Measurements from ENCODE around the gene SLC8A1.
A peak's percentile ranks its signal among the peaks of the same experiment; 100 is the strongest.

The SLC8A1 gene

GRCh38 chr2:40197121-40197520 lies 254.8 kb downstream of the SLC8A1 start:
- no peak for DNase-seq (ENCODE audit: low read depth, low spot score)

- no peak for DNase-seq (ENCODE audit: low read depth, low spot score)
Observed at GRCh38 chr2:40193670-40194026, 258.2 kb downstream of the SLC8A1 start.

- DNase-seq (ENCODE audit: low read depth, low spot score): no peak
Observed at GRCh38 chr2:40192864-40193669, 258.8 kb downstream of the SLC8A1 start.

GRCh38 chr2:40190457-40190856 lies 261.4 kb downstream of the SLC8A1 start:
- no peak for DNase-seq (ENCODE audit: low read depth, low spot score)

GRCh38 chr2:40189881-40190280 lies 262.0 kb downstream of the SLC8A1 start:
- no peak for DNase-seq (ENCODE audit: low read depth, low spot score)

GRCh38 chr2:40187054-40187453 lies 264.8 kb downstream of the SLC8A1 start:
- no peak for DNase-seq (ENCODE audit: low read depth, low spot score)

- DNase-seq (ENCODE audit: low read depth, low spot score): no peak
Observed at GRCh38 chr2:40184551-40184950, 267.3 kb downstream of the SLC8A1 start.

- no peak for DNase-seq (ENCODE audit: low read depth, low spot score)
Observed at GRCh38 chr2:40181855-40182254, 270.0 kb downstream of the SLC8A1 start.

- DNase-seq (ENCODE audit: low read depth, low spot score): no peak
Observed at GRCh38 chr2:40179801-40180200, 272.1 kb downstream of the SLC8A1 start.

- DNase-seq (ENCODE audit: low read depth, low spot score): no peak
Observed at GRCh38 chr2:40178971-40179370, 272.9 kb downstream of the SLC8A1 start.

- no peak for DNase-seq (ENCODE audit: low read depth, low spot score)
Observed at GRCh38 chr2:40178171-40178778, 273.6 kb downstream of the SLC8A1 start.

GRCh38 chr2:40177366-40177765 lies 274.5 kb downstream of the SLC8A1 start:
- DNase-seq (ENCODE audit: low read depth, low spot score): no peak

GRCh38 chr2:40173276-40173675 lies 278.6 kb downstream of the SLC8A1 start:
- DNase-seq (ENCODE audit: low read depth, low spot score): peak; percentile 29

GRCh38 chr2:40169856-40170255 lies 282.0 kb downstream of the SLC8A1 start:
- DNase-seq (ENCODE audit: low read depth, low spot score): no peak

GRCh38 chr2:40169430-40169829 lies 282.5 kb downstream of the SLC8A1 start:
- no peak for DNase-seq (ENCODE audit: low read depth, low spot score)

- no peak for DNase-seq (ENCODE audit: low read depth, low spot score)
Observed at GRCh38 chr2:40168546-40168945, 283.3 kb downstream of the SLC8A1 start.

GRCh38 chr2:40168032-40168431 lies 283.9 kb downstream of the SLC8A1 start:
- DNase-seq (ENCODE audit: low read depth, low spot score): no peak

- no peak for DNase-seq (ENCODE audit: low read depth, low spot score)
Observed at GRCh38 chr2:40166006-40166405, 285.9 kb downstream of the SLC8A1 start.

GRCh38 chr2:40165509-40165844 lies 286.4 kb downstream of the SLC8A1 start:
- DNase-seq (ENCODE audit: low read depth, low spot score): no peak

GRCh38 chr2:40164736-40165508 lies 287.0 kb downstream of the SLC8A1 start:
- no peak for DNase-seq (ENCODE audit: low read depth, low spot score)

GRCh38 chr2:40161986-40162385 lies 289.9 kb downstream of the SLC8A1 start:
- DNase-seq (ENCODE audit: low read depth, low spot score): no peak

GRCh38 chr2:40160751-40161218 lies 291.1 kb downstream of the SLC8A1 start:
- no peak for DNase-seq (ENCODE audit: low read depth, low spot score)

- no peak for DNase-seq (ENCODE audit: low read depth, low spot score)
Observed at GRCh38 chr2:40159333-40159732, 292.6 kb downstream of the SLC8A1 start.
